ENCODE data around the gene RFC5.

RFC5 gene

DNA sequence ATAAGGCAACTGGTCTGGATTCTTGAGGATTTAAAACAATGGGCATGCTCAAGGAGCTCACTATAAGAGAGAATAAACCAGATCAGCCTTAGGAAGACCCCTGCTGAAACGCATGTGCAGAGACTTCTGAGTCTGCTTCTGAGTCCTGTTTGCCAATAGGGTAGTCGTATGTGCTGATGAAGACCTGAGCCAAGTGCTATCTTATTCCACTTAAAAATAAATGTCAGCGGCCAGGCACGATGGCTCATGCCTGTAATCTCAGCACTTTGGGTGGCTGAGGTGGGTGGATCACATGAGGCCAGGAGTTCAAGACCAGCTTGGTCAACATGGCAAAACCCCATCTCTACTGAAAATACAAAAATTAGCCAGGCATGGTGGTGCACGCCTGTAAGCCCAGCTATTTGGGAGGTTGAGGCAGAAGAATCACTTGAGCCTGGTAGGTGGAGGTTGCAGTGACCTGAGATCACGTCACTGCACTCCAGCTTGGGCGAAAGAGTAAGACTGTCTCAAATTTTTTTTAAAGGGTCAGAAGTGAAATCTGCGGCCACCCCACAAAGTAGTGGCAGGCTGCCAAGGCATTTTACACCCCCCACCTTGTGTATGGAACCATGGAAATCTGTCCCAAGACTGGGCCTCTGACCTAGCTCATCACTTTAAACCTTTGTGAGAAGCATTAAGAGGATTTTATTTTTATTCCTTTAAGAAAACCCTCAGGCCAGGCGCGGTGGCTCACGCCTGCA is 20.3 kb downstream of the RFC5 start:
- TF ChIP-seq, protein P1, sequence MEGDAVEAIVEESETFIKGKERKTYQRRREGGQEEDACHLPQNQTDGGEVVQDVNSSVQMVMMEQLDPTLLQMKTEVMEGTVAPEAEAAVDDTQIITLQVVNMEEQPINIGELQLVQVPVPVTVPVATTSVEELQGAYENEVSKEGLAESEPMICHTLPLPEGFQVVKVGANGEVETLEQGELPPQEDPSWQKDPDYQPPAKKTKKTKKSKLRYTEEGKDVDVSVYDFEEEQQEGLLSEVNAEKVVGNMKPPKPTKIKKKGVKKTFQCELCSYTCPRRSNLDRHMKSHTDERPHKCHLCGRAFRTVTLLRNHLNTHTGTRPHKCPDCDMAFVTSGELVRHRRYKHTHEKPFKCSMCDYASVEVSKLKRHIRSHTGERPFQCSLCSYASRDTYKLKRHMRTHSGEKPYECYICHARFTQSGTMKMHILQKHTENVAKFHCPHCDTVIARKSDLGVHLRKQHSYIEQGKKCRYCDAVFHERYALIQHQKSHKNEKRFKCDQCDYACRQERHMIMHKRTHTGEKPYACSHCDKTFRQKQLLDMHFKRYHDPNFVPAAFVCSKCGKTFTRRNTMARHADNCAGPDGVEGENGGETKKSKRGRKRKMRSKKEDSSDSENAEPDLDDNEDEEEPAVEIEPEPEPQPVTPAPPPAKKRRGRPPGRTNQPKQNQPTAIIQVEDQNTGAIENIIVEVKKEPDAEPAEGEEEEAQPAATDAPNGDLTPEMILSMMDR (IDR thresholded peaks at IDR 0.05; ENCODE audit: insufficient read depth, low read length, poor library complexity, severe bottlenecking) = no peak
- peaks cover 29% of the 10 kb centered on the region for H3K36me3 ChIP-seq (ENCODE audit: control insufficient read depth, insufficient read depth, low read length)
- H3K27me3 ChIP-seq (replicated peaks; ENCODE audit: control insufficient read depth, insufficient read depth, low read length) = no peaks in the 10 kb centered on the region
- H3K4me3 ChIP-seq (replicated peaks; ENCODE audit: low read depth, low read length) = no peak overlapping the region
- DNase-seq (ENCODE audit: extremely low read depth, insufficient read length) = no peak

DNA sequence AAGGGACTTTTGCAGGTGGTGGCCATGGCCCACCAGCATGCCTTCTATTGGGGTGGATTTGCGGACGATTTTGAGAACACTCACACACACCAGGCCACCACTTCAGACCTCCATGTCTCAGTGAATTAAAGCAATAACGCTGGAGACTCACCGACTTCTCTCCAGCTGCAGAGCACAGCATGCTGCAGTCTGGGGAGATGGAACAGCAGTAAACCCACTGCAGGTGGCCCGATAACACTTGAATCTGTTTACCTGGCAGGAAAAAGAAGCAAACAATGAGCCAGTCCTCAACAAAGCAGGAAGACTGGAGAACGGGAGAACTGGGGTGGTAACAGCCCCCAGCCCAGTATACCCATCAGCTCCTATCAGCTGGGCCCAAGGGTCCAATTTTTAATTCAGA is 21.6 kb downstream of the RFC5 start:
- Histone ChIP-seq H3K36me3 (ENCODE audit: control insufficient read depth, insufficient read depth, low read length) (peaks cover 30% of the 10 kb centered on the region), H3K27me3 (replicated peaks; ENCODE audit: control insufficient read depth, insufficient read depth, low read length) (no peaks in the 10 kb centered on the region), H3K4me3 (replicated peaks; ENCODE audit: low read depth, low read length) (no peak overlapping the region)
- TF ChIP-seq, protein P1 (IDR thresholded peaks at IDR 0.05; ENCODE audit: insufficient read depth, low read length, poor library complexity, severe bottlenecking) = no peak
- no peak for DNase-seq (ENCODE audit: extremely low read depth, insufficient read length)

DNA sequence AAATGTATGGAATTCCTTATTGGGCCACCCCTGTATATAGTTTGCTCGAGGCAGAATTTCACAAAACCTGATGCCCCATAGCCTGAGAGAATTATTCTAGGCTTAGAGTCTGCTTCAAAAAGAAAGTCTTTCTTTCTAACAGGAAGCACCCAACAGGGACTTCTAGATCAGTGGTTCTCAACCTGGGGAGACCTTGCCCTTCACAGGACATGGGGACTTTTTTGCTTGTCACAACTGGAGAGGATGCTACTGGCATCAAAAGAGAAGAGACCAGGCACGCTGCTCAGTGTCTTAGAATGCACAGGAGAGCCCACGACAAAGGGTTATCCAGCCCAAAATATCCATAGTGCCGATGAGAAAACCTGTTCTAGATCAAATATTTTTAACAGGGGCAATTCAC is 25.6 kb downstream of the RFC5 start:
- no peak overlapping the region for H3K4me3 ChIP-seq (replicated peaks; ENCODE audit: low read depth, low read length)
- TF ChIP-seq, protein P1 (IDR thresholded peaks at IDR 0.05; ENCODE audit: insufficient read depth, low read length, poor library complexity, severe bottlenecking) = no peak
- H3K36me3 ChIP-seq (ENCODE audit: control insufficient read depth, insufficient read depth, low read length) = peaks cover 20% of the 10 kb centered on the region
- H3K27me3 ChIP-seq (replicated peaks; ENCODE audit: control insufficient read depth, insufficient read depth, low read length) = no peaks in the 10 kb centered on the region
- DNase-seq (ENCODE audit: extremely low read depth, insufficient read length) = no peak

DNA sequence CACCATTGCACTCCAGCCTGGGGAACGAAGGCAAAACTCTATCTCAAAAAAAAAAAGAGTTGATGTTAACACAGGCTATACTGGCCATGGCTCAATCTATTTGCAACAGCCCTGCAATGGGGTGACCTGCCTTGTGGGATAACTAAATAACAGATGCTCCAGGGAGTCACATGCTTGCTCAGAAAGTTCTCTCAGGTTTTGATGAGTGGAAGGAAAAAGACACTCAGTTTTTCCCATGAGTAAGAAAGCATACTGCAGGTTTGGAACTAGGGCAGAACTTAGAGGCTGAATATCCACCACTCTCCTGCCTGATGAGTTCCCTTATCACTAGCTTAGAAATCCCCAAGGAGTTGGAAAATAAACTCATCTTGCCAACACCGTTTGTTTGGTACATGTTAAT is 27.6 kb downstream of the RFC5 start:
- no peaks in the 10 kb centered on the region for H3K27me3 ChIP-seq (replicated peaks; ENCODE audit: control insufficient read depth, insufficient read depth, low read length)
- peaks cover 18% of the 10 kb centered on the region for H3K36me3 ChIP-seq (ENCODE audit: control insufficient read depth, insufficient read depth, low read length)

DNA sequence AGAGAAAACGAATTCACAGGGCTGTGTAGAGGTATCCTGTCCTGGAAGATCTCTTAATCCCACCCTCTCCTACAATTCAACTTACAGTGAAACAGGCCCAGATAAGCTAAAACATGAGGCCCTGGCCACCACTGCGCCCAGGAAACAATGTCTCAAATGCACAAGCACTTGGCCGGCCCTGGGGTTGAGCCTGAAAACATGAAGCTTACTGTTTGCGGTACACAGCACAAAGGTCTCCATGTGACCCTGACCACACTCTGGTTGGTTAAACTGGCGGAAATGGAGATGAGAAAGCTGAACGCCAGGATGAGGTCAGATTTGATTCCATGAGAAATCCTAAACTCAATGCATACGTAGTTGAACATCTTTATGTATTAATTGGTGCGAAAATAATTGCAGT is 28.1 kb downstream of the RFC5 start:
- TF ChIP-seq, protein P1 (IDR thresholded peaks at IDR 0.05; ENCODE audit: insufficient read depth, low read length, poor library complexity, severe bottlenecking) = no peak
- H3K27me3 ChIP-seq (replicated peaks; ENCODE audit: control insufficient read depth, insufficient read depth, low read length) = no peaks in the 10 kb centered on the region
- H3K36me3 ChIP-seq (ENCODE audit: control insufficient read depth, insufficient read depth, low read length) = peaks cover 18% of the 10 kb centered on the region
- DNase-seq (ENCODE audit: extremely low read depth, insufficient read length) = no peak
- H3K4me3 ChIP-seq (replicated peaks; ENCODE audit: low read depth, low read length) = no peak overlapping the region

More for the DNA sequence above, 27.6 kb downstream of the RFC5 start:
- H3K4me3 ChIP-seq (replicated peaks; ENCODE audit: low read depth, low read length) = no peak overlapping the region
- no peak for DNase-seq (ENCODE audit: extremely low read depth, insufficient read length)
- TF ChIP-seq, protein P1 (IDR thresholded peaks at IDR 0.05; ENCODE audit: insufficient read depth, low read length, poor library complexity, severe bottlenecking) = no peak

All from GM06990 (cell line).